NCI-H82 treated with DMSO at 0.1 percent for 48 hours (cell line): Measurements from ENCODE around the gene PTPRJ.
A peak's percentile ranks its signal among the peaks of the same experiment; 100 is the strongest.

ENCODE experiments used
- DNase-seq: peaks from one replicate; lab custom pipeline; 2025; ENCODE audit not compliant: unreplicated experiment; lab: John Stamatoyannopoulos, UW

The PTPRJ gene

GRCh38 chr11:48034926-48035871, 54.8 kb downstream of the PTPRJ start:
- DNase-seq, result peak; percentile 88

GRCh38 chr11:48036011-48036410, 55.7 kb downstream of the PTPRJ start:
- DNase-seq, result no peak

- peak; percentile 12 for DNase-seq
Measured at GRCh38 chr11:48036466-48036865, 56.1 kb downstream of the PTPRJ start.

GRCh38 chr11:48037709-48038468, 57.5 kb downstream of the PTPRJ start:
- no peak for DNase-seq

GRCh38 chr11:48040830-48041444, 60.6 kb downstream of the PTPRJ start:
- no peak for DNase-seq

GRCh38 chr11:48041877-48042695, 61.7 kb downstream of the PTPRJ start:
- no peak for DNase-seq

GRCh38 chr11:48043111-48043990, 63.0 kb downstream of the PTPRJ start:
- DNase-seq, result peak; percentile 28

- DNase-seq, result no peak
Measured at GRCh38 chr11:48043991-48044512, 63.7 kb downstream of the PTPRJ start.

- DNase-seq, result no peak
Measured at GRCh38 chr11:48044577-48044976, 64.2 kb downstream of the PTPRJ start.

- DNase-seq, result no peak
Measured at GRCh38 chr11:48045536-48045935, 65.2 kb downstream of the PTPRJ start.

- DNase-seq, result no peak
Measured at GRCh38 chr11:48047616-48048015, 67.3 kb downstream of the PTPRJ start.

- no peak for DNase-seq
Measured at GRCh38 chr11:48049036-48049435, 68.7 kb downstream of the PTPRJ start.

GRCh38 chr11:48050304-48050703, 69.9 kb downstream of the PTPRJ start:
- no peak for DNase-seq

GRCh38 chr11:48051217-48051830, 71.0 kb downstream of the PTPRJ start:
- DNase-seq, result no peak

- no peak for DNase-seq
Measured at GRCh38 chr11:48052183-48053044, 72.1 kb downstream of the PTPRJ start.

- no peak for DNase-seq
Measured at GRCh38 chr11:48054994-48055291, 74.6 kb downstream of the PTPRJ start.

- no peak for DNase-seq
Measured at GRCh38 chr11:48055292-48056132, 75.2 kb downstream of the PTPRJ start.
